Limb (tissue), 2 donors: ENCODE results near the gene CDS1.
A peak's percentile ranks its signal among the peaks of the same experiment; 100 is the strongest.
"Not testable (repeated sequence)": the region's sequence is repeated elsewhere in the genome, so short reads cannot be mapped to it uniquely, and the experiment has no call there.

Experiments
- DNase-seq, 2 donors: peaks; one replicate each; pipeline ENCODE4 v3.0.0-alpha.2; 2016; ENCODE audit errors: extremely low spot score in 2 of 2

Gene CDS1

GRCh38 chr4:84673475-84674240 lies 90.7 kb downstream of the CDS1 start:
- no peak for DNase-seq

- no peak for DNase-seq
These were observed 94.2 kb downstream of the CDS1 start for GRCh38 chr4:84677093-84677492.

GRCh38 chr4:84677995-84678394 lies 95.1 kb downstream of the CDS1 start:
- DNase-seq, result no peak

- no peak for DNase-seq
These were observed 96.2 kb downstream of the CDS1 start for GRCh38 chr4:84678976-84679744.

- DNase-seq, result no peak
These were observed 98.0 kb downstream of the CDS1 start for GRCh38 chr4:84680956-84681355.

GRCh38 chr4:84681486-84682274 lies 98.8 kb downstream of the CDS1 start:
- DNase-seq, result peak in 1 of 2 donors; percentile 28

- not testable (repeated sequence) for DNase-seq
These were observed 99.7 kb downstream of the CDS1 start for GRCh38 chr4:84682661-84683060.

GRCh38 chr4:84683064-84683850 lies 100.3 kb downstream of the CDS1 start:
- DNase-seq, result no peak

GRCh38 chr4:84684361-84684760 lies 101.4 kb downstream of the CDS1 start:
- no peak for DNase-seq

GRCh38 chr4:84685105-84685504 lies 102.2 kb downstream of the CDS1 start:
- DNase-seq, result no peak

- no peak for DNase-seq
These were observed 105.7 kb downstream of the CDS1 start for GRCh38 chr4:84688605-84689004.

- no peak for DNase-seq
These were observed 106.3 kb downstream of the CDS1 start for GRCh38 chr4:84689197-84689596.

- no peak for DNase-seq
These were observed 107.6 kb downstream of the CDS1 start for GRCh38 chr4:84690481-84690880.

- no peak for DNase-seq
These were observed 108.3 kb downstream of the CDS1 start for GRCh38 chr4:84691170-84691691.

- no peak for DNase-seq
These were observed 108.9 kb downstream of the CDS1 start for GRCh38 chr4:84691800-84692199.

GRCh38 chr4:84697159-84697558 lies 114.2 kb downstream of the CDS1 start:
- no peak for DNase-seq

GRCh38 chr4:84697615-84698201 lies 114.8 kb downstream of the CDS1 start:
- no peak for DNase-seq

GRCh38 chr4:84699001-84699671 lies 116.2 kb downstream of the CDS1 start:
- DNase-seq, result no peak
